Measurements from ENCODE around the gene CCDC78. TPM values are rescaled to one million over a fixed set of nuclear protein-coding genes. Genes with fewer than 3 reads are reported as not detected.

The CCDC78 gene
- total and polyA plus RNA-seq, 2 experiments from 2014 or later = 10.5 to 12.6 TPM

DNA sequence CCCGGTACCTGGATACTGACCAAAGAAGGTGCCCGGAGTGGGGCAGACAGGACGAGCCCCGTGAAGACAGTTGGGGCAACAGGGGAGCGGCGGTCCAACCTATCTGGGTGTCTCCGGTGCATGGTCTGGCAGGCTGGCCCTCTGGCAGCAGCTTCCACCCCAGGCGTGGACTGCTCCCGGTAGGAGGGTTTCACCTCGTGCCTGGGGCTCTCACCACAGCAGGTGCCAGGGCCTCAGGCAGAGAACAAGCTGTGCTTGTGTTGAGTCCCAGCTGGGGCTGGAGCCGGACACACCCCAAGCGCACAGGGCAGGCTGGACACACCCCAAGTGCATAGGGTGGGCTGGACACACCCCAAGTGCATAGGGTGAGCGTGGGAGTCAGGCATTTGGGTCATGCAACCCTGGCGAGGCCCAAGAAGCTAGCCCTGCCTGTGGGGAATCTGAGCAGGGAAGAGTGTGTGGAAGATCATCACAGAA is 19.1 kb downstream of the CCDC78 start:
- Histone ChIP-seq H3K9me2 (ENCODE audit: insufficient read depth) (no peaks in the 10 kb centered on the region), H3K36me3 (ENCODE audit: insufficient read depth) (no peaks in the 10 kb centered on the region), H3F3A (replicated peaks; ENCODE audit: low read depth) (0 out of 2 replicates have a peak, but pooled peaks cover 6% of the 10 kb centered on the region), H3K4me2 (peak overlapping the region; percentile 94; the same call in 1 of the 2 replicates), H4K20me1 (replicated peaks; ENCODE audit: insufficient read depth) (no peaks in the 10 kb centered on the region; the same call in 1 of the 2 replicates), H3K27ac (ENCODE audit: low read depth) (no peak overlapping the region), H3K79me2 (replicated peaks; ENCODE audit: insufficient read depth) (no peaks in the 10 kb centered on the region), H3K27me3 (ENCODE audit: insufficient read depth) (peaks cover 71% of the 10 kb centered on the region), H2AFZ (no peak overlapping the region), H3K4me3 (peak overlapping the region; percentile 67; the same call in 1 of the 2 replicates), H3K4me1 (ENCODE audit: insufficient read depth) (no peaks in the 10 kb centered on the region)
- Mint-ChIP-seq H3K4me3 (peak overlapping the region; percentile 74), H3K27ac (no peak overlapping the region), H3K27me3 (ENCODE audit: insufficient read depth, low read depth, poor library complexity) (peaks cover 63% of the 10 kb centered on the region), H3K36me3 (ENCODE audit: low read depth) (no peaks in the 10 kb centered on the region), H3K4me1 (no peaks in the 10 kb centered on the region; the same call in 2 of the 3 replicates), H3K9me3 (no peaks in the 10 kb centered on the region)
- TF ChIP-seq STAT1 (IDR thresholded peaks at IDR 0.05; ENCODE audit: unreplicated experiment) (no peak), JUNB (IDR thresholded peaks at IDR 0.05; ENCODE audit: unreplicated experiment) (no peak), CREB1 (CRISPR knock-in tag; IDR thresholded peaks at IDR 0.05; ENCODE audit: low read depth) (no peak), ZNF114 (CRISPR knock-in tag; IDR thresholded peaks at IDR 0.05) (no peak), NANOG (IDR thresholded peaks at IDR 0.05; ENCODE audit: borderline replicate concordance) (no peak), ZNF331 (CRISPR knock-in tag; IDR thresholded peaks at IDR 0.05; ENCODE audit: low read depth) (no peak), EZH2phosphoT487 (IDR thresholded peaks at IDR 0.05; ENCODE audit: unreplicated experiment) (no peak)
- TF ChIP-seq, protein P1, sequence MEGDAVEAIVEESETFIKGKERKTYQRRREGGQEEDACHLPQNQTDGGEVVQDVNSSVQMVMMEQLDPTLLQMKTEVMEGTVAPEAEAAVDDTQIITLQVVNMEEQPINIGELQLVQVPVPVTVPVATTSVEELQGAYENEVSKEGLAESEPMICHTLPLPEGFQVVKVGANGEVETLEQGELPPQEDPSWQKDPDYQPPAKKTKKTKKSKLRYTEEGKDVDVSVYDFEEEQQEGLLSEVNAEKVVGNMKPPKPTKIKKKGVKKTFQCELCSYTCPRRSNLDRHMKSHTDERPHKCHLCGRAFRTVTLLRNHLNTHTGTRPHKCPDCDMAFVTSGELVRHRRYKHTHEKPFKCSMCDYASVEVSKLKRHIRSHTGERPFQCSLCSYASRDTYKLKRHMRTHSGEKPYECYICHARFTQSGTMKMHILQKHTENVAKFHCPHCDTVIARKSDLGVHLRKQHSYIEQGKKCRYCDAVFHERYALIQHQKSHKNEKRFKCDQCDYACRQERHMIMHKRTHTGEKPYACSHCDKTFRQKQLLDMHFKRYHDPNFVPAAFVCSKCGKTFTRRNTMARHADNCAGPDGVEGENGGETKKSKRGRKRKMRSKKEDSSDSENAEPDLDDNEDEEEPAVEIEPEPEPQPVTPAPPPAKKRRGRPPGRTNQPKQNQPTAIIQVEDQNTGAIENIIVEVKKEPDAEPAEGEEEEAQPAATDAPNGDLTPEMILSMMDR (conservative IDR thresholded peaks at IDR 0.05; ENCODE audit: low read depth in 2 of 2) = no peak
- TF ChIP-seq, protein P2, sequence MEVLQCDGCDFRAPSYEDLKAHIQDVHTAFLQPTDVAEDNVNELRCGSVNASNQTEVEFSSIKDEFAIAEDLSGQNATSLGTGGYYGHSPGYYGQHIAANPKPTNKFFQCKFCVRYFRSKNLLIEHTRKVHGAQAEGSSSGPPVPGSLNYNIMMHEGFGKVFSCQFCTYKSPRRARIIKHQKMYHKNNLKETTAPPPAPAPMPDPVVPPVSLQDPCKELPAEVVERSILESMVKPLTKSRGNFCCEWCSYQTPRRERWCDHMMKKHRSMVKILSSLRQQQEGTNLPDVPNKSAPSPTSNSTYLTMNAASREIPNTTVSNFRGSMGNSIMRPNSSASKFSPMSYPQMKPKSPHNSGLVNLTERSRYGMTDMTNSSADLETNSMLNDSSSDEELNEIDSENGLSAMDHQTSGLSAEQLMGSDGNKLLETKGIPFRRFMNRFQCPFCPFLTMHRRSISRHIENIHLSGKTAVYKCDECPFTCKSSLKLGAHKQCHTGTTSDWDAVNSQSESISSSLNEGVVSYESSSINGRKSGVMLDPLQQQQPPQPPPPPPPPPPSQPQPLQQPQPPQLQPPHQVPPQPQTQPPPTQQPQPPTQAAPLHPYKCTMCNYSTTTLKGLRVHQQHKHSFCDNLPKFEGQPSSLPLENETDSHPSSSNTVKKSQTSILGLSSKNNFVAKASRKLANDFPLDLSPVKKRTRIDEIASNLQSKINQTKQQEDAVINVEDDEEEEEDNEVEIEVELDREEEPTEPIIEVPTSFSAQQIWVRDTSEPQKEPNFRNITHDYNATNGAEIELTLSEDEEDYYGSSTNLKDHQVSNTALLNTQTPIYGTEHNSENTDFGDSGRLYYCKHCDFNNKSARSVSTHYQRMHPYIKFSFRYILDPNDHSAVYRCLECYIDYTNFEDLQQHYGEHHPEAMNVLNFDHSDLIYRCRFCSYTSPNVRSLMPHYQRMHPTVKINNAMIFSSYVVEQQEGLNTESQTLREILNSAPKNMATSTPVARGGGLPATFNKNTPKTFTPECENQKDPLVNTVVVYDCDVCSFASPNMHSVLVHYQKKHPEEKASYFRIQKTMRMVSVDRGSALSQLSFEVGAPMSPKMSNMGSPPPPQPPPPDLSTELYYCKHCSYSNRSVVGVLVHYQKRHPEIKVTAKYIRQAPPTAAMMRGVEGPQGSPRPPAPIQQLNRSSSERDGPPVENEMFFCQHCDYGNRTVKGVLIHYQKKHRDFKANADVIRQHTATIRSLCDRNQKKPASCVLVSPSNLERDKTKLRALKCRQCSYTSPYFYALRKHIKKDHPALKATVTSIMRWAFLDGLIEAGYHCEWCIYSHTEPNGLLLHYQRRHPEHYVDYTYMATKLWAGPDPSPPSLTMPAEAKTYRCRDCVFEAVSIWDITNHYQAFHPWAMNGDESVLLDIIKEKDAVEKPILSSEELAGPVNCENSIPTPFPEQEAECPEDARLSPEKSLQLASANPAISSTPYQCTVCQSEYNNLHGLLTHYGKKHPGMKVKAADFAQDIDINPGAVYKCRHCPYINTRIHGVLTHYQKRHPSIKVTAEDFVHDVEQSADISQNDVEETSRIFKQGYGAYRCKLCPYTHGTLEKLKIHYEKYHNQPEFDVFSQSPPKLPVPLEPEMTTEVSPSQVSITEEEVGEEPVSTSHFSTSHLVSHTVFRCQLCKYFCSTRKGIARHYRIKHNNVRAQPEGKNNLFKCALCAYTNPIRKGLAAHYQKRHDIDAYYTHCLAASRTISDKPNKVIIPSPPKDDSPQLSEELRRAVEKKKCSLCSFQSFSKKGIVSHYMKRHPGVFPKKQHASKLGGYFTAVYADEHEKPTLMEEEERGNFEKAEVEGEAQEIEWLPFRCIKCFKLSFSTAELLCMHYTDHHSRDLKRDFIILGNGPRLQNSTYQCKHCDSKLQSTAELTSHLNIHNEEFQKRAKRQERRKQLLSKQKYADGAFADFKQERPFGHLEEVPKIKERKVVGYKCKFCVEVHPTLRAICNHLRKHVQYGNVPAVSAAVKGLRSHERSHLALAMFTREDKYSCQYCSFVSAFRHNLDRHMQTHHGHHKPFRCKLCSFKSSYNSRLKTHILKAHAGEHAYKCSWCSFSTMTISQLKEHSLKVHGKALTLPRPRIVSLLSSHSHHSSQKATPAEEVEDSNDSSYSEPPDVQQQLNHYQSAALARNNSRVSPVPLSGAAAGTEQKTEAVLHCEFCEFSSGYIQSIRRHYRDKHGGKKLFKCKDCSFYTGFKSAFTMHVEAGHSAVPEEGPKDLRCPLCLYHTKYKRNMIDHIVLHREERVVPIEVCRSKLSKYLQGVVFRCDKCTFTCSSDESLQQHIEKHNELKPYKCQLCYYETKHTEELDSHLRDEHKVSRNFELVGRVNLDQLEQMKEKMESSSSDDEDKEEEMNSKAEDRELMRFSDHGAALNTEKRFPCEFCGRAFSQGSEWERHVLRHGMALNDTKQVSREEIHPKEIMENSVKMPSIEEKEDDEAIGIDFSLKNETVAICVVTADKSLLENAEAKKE (CRISPR knock-in tag; IDR thresholded peaks at IDR 0.05) = no peak
- ATAC-seq = no peak
- DNase-seq (ENCODE audit: low spot score) = no peak

Measured in GM23338 (cell line).